Keratinocyte (primary cell): ENCODE results near the gene DOP1B. TPM values are rescaled to one million over a fixed set of nuclear protein-coding genes. Genes with fewer than 3 reads are reported as not detected.

Experiments
- DNase-seq: peaks from one replicate; pipeline ENCODE4 v3.0.0-alpha.2; 2011; ENCODE audit warnings: low read depth, missing footprints, low spot score
- FAIRE-seq: peaks from 2 replicates; lab custom pipeline; 2011; peaks lifted over from hg19 to GRCh38; lab: Jason Lieb, UNC
- H2AFZ ChIP-seq: 2 replicates; pipeline ENCODE4 v1.6.0; 2012; ENCODE audit warnings: low read length, control low read depth, inconsistent platforms; ENCODE audit not compliant: control insufficient read depth
- H3K27ac ChIP-seq: 2 replicates; pipeline ENCODE4 v1.5.1; 2011; ENCODE audit warnings: low read length; ENCODE audit not compliant: control insufficient read depth, insufficient read depth
- H3K27me3 ChIP-seq: 3 replicates; pipeline ENCODE4 v1.6.0; 2011; ENCODE audit warnings: low read length; ENCODE audit not compliant: control insufficient read depth, insufficient read depth; ENCODE audit errors: extremely low read depth
- H3K36me3 ChIP-seq, 2 experiments: 2 replicates in 1 of 2; 3 replicates in 1 of 2; pipeline ENCODE4 v1.5.1; 2011; ENCODE audit warnings: low read length in 2 of 2, mild to moderate bottlenecking in 1 of 2; ENCODE audit not compliant: control insufficient read depth in 2 of 2, insufficient read depth in 2 of 2; ENCODE audit errors: extremely low read depth in 1 of 2
- H3K4me1 ChIP-seq: 3 replicates; pipeline ENCODE4 v1.5.1; 2011; ENCODE audit warnings: low read length; ENCODE audit not compliant: control insufficient read depth, insufficient read depth; ENCODE audit errors: extremely low read depth
- H3K4me2 ChIP-seq: 3 replicates; pipeline ENCODE4 v1.6.0; 2011; ENCODE audit warnings: low read depth, low read length; ENCODE audit not compliant: control insufficient read depth, insufficient read depth; ENCODE audit errors: extremely low read depth
- H3K4me3 ChIP-seq, 3 experiments: fragments of 200-600 bp in 1 of 3; sonication (generic) in 1 of 3; 2 replicates in 2 of 3; 3 replicates in 1 of 3; pipeline ENCODE4 v1.5.1; 2011 to 2016; ENCODE audit warnings: low read length in 3 of 3, mild to moderate bottlenecking in 3 of 3, control low read depth in 2 of 3, inconsistent platforms in 1 of 3, low read depth in 1 of 3, mixed read lengths in 1 of 3, mixed run types in 1 of 3, moderate library complexity in 1 of 3; ENCODE audit not compliant: control insufficient read depth in 2 of 3, insufficient read depth in 2 of 3; ENCODE audit errors: extremely low read depth in 1 of 3
- H3K79me2 ChIP-seq: 2 replicates; pipeline ENCODE4 v1.6.0; 2012; ENCODE audit warnings: low read length; ENCODE audit not compliant: control insufficient read depth, insufficient read depth
- H3K9ac ChIP-seq: 3 replicates; pipeline ENCODE4 v1.6.0; 2011; ENCODE audit warnings: low read length; ENCODE audit not compliant: control insufficient read depth, insufficient read depth; ENCODE audit errors: extremely low read depth
- H3K9me1 ChIP-seq: 3 replicates; pipeline ENCODE4 v1.6.0; 2011; ENCODE audit warnings: low read length; ENCODE audit not compliant: control insufficient read depth, insufficient read depth; ENCODE audit errors: extremely low read depth
- H3K9me3 ChIP-seq: 2 replicates; pipeline ENCODE4 v1.5.1; 2012; ENCODE audit warnings: low read depth, low read length; ENCODE audit not compliant: control insufficient read depth
- H4K20me1 ChIP-seq: 3 replicates; pipeline ENCODE4 v1.6.0; 2011; ENCODE audit warnings: low read length; ENCODE audit not compliant: control insufficient read depth, insufficient read depth; ENCODE audit errors: extremely low read depth
- EZH2 ChIP-seq: IDR thresholded peaks from one replicate; pipeline ENCODE4 v1.6.1; 2012; ENCODE audit warnings: inconsistent platforms, mild to moderate bottlenecking, low read length, moderate library complexity
- dilution Hi-C: fragments of 300-500 bp; cut with MboI; formaldehyde crosslinking; loops from one replicate; pipeline ENCODE4 v1.7.0; 2020; ENCODE audit warnings: low sequenced_read_pairs; ENCODE audit not compliant: extremely low pct_ligation_motif_present
- polyA plus RNA-seq, 5 experiments: library from polyadenylated mRNA; depleted of rRNA in 3 of 5; stranded (reverse) in 3 of 5; stranded (forward) in 1 of 5; unstranded in 1 of 5; fragments of >200 nt; gene quantifications; 1 replicate in 1 of 5; 2 replicates in 3 of 5; 3 replicates in 1 of 5; pipeline versions ENCODE4 v1.2.1 to v1.2.3, GENCODE V29; 2011 to 2012; ENCODE audit warnings: missing spikeins in 2 of 5, low read depth in 1 of 5, low replicate concordance in 1 of 5
- TF ChIP-seq, protein P1 (sequence below), 3 experiments: IDR thresholded peaks in 1 of 3; conservative IDR thresholded peaks in 1 of 3; optimal IDR thresholded peaks in 1 of 3; 2 replicates in 2 of 3; 3 replicates in 1 of 3; pipeline versions ENCODE3 to v1.5.1; 2011; ENCODE audit warnings: low read length in 3 of 3, mild to moderate bottlenecking in 3 of 3, moderate library complexity in 2 of 3, control low read depth in 1 of 3, inconsistent platforms in 1 of 3; ENCODE audit not compliant: insufficient read depth in 2 of 3; ENCODE audit errors: extremely low read depth in 1 of 3

DOP1B gene
- polyA plus RNA-seq, 1 donor (not counting 4 experiments of a cell fraction or from before 2014, with no cell fraction given): 2.9 TPM

- FAIRE-seq (no peak), DNase-seq (no peak)
- no peak overlapping the region for H3K4me2 ChIP-seq
- H2AFZ ChIP-seq: no peak overlapping the region
- H3K9me1 ChIP-seq: no peaks in the 10 kb centered on the region
- no peaks in the 10 kb centered on the region for H3K36me3 ChIP-seq
- no peaks in the 10 kb centered on the region for H3K79me2 ChIP-seq
- TF ChIP-seq EZH2: no peak
- TF ChIP-seq, protein P1, sequence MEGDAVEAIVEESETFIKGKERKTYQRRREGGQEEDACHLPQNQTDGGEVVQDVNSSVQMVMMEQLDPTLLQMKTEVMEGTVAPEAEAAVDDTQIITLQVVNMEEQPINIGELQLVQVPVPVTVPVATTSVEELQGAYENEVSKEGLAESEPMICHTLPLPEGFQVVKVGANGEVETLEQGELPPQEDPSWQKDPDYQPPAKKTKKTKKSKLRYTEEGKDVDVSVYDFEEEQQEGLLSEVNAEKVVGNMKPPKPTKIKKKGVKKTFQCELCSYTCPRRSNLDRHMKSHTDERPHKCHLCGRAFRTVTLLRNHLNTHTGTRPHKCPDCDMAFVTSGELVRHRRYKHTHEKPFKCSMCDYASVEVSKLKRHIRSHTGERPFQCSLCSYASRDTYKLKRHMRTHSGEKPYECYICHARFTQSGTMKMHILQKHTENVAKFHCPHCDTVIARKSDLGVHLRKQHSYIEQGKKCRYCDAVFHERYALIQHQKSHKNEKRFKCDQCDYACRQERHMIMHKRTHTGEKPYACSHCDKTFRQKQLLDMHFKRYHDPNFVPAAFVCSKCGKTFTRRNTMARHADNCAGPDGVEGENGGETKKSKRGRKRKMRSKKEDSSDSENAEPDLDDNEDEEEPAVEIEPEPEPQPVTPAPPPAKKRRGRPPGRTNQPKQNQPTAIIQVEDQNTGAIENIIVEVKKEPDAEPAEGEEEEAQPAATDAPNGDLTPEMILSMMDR (optimal IDR thresholded peaks at IDR 0.05 in 1 of 3, IDR thresholded peaks at IDR 0.05 in 1 of 3, conservative IDR thresholded peaks at IDR 0.05 in 1 of 3; ENCODE audit: extremely low read depth in 1 of 3, insufficient read depth in 2 of 3, low read length in 3 of 3): peak in 1 of 3 experiments; percentile 2
- no peak overlapping the region for H3K27ac ChIP-seq
- peaks cover 9% of the 10 kb centered on the region for H3K4me1 ChIP-seq
- dilution Hi-C loops: no loop called here
- H3K9me3 ChIP-seq: no peaks in the 10 kb centered on the region
- no peaks in the 10 kb centered on the region for H4K20me1 ChIP-seq
- H3K9ac ChIP-seq: no peak overlapping the region
- H3K4me3 ChIP-seq: no peak overlapping the region
- no peaks in the 10 kb centered on the region for H3K27me3 ChIP-seq
Measured at GRCh38 chr21:36188081-36188681, 31.6 kb downstream of the DOP1B start.

DNA sequence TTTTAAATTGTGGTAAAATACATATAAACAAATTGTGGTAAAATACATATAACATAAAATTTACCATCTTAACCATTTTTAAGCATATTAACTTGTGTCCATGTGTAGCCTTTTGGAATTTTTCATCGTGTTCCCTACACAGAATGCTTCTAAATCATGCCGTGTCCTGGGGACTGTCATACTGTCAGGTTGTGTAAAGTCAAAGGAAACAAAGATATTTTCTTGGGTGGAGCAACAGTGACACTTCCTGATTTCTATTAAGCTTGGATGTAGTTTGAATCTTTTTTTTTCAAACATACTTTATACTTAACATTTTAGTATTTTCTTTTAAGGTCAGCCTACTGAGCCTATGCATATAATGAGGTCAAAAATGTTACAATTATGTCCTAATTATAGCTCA, 32.3 kb downstream of the DOP1B start:
- no peak overlapping the region for H3K4me3 ChIP-seq
- peaks cover 17% of the 10 kb centered on the region for H3K4me1 ChIP-seq
- no peaks in the 10 kb centered on the region for H4K20me1 ChIP-seq
- H3K4me2 ChIP-seq: no peak overlapping the region
- H3K27ac ChIP-seq: no peak overlapping the region
- TF ChIP-seq, protein P1 (optimal IDR thresholded peaks at IDR 0.05 in 1 of 3, IDR thresholded peaks at IDR 0.05 in 1 of 3, conservative IDR thresholded peaks at IDR 0.05 in 1 of 3; ENCODE audit: extremely low read depth in 1 of 3, insufficient read depth in 2 of 3, low read length in 3 of 3): no peak
- no peak for TF ChIP-seq EZH2
- H2AFZ ChIP-seq: no peak overlapping the region
- no peaks in the 10 kb centered on the region for H3K79me2 ChIP-seq
- no peaks in the 10 kb centered on the region for H3K9me1 ChIP-seq
- FAIRE-seq: no peak
- H3K36me3 ChIP-seq: no peaks in the 10 kb centered on the region
- no peaks in the 10 kb centered on the region for H3K9me3 ChIP-seq
- DNase-seq: no peak
- dilution Hi-C loops: no loop called here
- H3K27me3 ChIP-seq: no peaks in the 10 kb centered on the region
- no peak overlapping the region for H3K9ac ChIP-seq
